ENCODE data around the gene SLC9A2.

GRCh38 chr2:102593516-102593915 lies 25.8 kb upstream of the SLC9A2 start:
- no peak for TF ChIP-seq CTCF (IDR thresholded peaks at IDR 0.05)
- TF ChIP-seq POLR2A (IDR thresholded peaks at IDR 0.05), result no peak

Measured in Peyer's patch (tissue), 4 donors.